ENCODE data around the gene IQSEC1. TPM values are rescaled to one million over a fixed set of nuclear protein-coding genes. Genes with fewer than 3 reads are reported as not detected.

IQSEC1 gene
- total and polyA plus RNA-seq, 7 donors, result 2.5 to 39.1 (median 23.9) TPM

DNA sequence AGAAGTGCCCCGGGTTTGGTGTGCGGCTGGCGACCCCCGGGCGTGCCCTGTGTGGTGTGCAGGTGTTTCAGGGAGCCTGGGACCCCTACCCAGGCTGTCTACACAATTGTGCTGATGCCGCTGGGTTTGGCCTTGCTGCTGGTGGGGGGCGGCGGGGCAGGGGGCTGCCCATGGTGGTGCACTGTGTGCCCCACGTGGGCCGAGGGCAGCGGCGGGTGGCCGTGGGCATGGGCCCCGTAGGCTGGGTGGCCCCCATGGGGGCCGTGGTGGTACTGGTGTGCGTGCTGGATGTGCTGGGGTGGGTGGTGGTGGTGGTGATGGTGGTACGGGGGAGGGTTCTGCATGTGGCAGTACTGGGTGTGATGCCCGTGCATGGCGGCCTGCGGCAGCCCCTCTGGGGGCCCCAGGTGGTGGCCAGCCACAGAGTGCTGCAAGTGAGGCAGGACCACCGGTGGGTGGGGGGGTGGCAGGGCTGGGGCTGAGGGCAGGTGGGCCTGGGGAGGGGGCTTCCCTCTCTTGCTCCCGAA lies 172.3 kb downstream of the IQSEC1 start:
- no peak for DNase-seq
- WGBS, 2 donors, result 96 to 97% methylated on average over 22 of the region's 22 CpGs
- TF ChIP-seq POLR2AphosphoS5 (IDR thresholded peaks at IDR 0.05) (no peak), EP300 (IDR thresholded peaks at IDR 0.05) (no peak), POLR2A (IDR thresholded peaks at IDR 0.05) (no peak)
- TF ChIP-seq, protein P1, sequence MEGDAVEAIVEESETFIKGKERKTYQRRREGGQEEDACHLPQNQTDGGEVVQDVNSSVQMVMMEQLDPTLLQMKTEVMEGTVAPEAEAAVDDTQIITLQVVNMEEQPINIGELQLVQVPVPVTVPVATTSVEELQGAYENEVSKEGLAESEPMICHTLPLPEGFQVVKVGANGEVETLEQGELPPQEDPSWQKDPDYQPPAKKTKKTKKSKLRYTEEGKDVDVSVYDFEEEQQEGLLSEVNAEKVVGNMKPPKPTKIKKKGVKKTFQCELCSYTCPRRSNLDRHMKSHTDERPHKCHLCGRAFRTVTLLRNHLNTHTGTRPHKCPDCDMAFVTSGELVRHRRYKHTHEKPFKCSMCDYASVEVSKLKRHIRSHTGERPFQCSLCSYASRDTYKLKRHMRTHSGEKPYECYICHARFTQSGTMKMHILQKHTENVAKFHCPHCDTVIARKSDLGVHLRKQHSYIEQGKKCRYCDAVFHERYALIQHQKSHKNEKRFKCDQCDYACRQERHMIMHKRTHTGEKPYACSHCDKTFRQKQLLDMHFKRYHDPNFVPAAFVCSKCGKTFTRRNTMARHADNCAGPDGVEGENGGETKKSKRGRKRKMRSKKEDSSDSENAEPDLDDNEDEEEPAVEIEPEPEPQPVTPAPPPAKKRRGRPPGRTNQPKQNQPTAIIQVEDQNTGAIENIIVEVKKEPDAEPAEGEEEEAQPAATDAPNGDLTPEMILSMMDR (IDR thresholded peaks at IDR 0.05), result no peak
- H3K4me1 ChIP-seq, result no peaks in the 10 kb centered on the region
- peaks cover 24 to 65% (median 30%) of the 10 kb centered on the region in 4 donors for H3K36me3 ChIP-seq
- intact Hi-C loops (cut with DNase I), result no loop called here
- no peaks in the 10 kb centered on the region for H3K9me3 ChIP-seq
- H3K27me3 ChIP-seq, result no peaks in the 10 kb centered on the region
- no peak overlapping the region for H3K27ac ChIP-seq
- H3K4me3 ChIP-seq, result no peak overlapping the region

DNA sequence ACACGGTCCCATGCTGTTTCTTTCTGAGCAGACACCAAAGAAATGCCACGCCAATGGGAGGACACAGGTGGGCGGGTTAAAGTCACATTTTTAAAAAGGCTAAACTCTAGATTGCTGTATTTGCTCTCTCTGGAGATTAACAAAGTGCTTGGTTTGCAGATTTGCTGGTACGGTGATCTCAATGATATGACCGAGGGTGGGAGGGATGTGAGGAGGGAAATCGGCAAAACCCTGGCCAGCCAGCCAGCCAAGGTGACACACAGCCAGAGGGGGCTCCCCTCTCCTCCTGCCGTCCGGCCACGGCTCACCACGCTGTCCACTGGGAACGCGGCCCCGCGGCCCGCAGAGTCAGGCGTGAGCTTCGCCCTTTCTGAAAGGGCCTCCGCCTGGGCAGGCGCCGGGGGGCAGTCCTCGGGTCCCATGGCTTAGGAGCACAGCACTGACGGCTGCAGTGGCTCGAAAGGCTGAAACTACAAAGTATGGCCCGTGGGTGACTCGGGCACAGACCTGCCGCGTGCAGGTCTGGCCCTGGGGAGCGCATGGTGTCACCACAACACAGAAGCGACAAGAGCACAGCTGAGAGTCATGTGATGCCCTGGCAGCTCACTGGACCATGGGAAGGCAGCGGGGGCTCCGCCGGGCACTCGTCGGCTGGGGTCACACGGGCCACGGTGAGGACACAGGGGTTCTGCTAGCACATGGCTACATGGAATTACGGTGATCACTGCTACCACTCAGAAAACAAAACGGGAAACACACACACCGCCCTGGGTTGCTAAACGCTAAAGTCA lies 174.1 kb downstream of the IQSEC1 start:
- H3K36me3 ChIP-seq, result peaks cover 18 to 48% (median 20%) of the 10 kb centered on the region in 4 donors
- no peaks in the 10 kb centered on the region for H3K27me3 ChIP-seq
- TF ChIP-seq EP300 (IDR thresholded peaks at IDR 0.05), result no peak
- TF ChIP-seq POLR2AphosphoS5 (IDR thresholded peaks at IDR 0.05), result no peak
- TF ChIP-seq POLR2A (IDR thresholded peaks at IDR 0.05), result no peak
- TF ChIP-seq, protein P1 (IDR thresholded peaks at IDR 0.05), result no peak
- WGBS, 2 donors, result 94 to 95% methylated on average over 40 of the region's 40 CpGs
- no peak overlapping the region for H3K4me3 ChIP-seq
- intact Hi-C loops (cut with DNase I), result loop anchor here (5.0 kb wide), 1 partner anchor 42 kb away; no protein-coding TSS in a partner anchor
- no peak overlapping the region for H3K27ac ChIP-seq
- DNase-seq, result no peak
- no peaks in the 10 kb centered on the region for H3K9me3 ChIP-seq
- H3K4me1 ChIP-seq, result peaks cover 0 to 7% (median 2%) of the 10 kb centered on the region in 4 donors

DNA sequence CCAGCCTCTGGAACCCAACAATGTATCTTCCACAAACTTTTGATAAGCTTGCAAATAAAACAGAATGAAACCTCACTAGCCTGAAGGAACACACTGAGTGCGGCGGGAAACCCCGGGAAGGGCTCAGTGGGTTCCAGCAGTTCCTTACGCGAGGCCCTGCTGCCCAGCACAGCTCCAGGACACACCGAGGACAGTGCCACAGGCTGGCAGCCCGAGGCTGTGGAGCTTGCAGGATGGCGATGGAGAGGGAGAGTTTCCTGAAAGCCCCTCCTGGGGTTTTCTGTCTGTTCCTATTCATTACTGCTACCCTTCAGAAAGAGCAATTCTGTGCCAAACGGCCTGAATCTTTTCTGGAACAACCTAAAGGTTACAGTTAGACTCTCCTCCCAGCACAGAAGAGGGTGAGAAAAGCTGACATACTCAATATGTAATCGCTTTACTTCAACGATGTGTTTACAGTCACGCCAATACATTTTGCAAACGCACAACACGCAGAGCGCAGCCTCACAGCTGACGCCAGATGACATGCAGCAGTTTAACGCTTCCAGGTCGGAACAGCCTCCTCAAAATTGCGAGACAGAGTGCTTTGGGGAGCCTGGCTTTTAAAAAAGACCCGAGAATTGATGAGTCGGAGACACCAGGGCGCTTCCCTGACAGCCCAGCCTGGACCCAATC lies 174.8 kb downstream of the IQSEC1 start:
- no peak for DNase-seq
- H3K9me3 ChIP-seq, result no peaks in the 10 kb centered on the region
- no peak overlapping the region for H3K4me3 ChIP-seq
- H3K27me3 ChIP-seq, result no peaks in the 10 kb centered on the region
- 89 to 92% methylated on average over 22 of the region's 22 CpGs for WGBS, 2 donors
- H3K27ac ChIP-seq, result no peak overlapping the region
- peaks cover 0 to 13% (median 2%) of the 10 kb centered on the region in 4 donors for H3K4me1 ChIP-seq
- intact Hi-C loops (cut with DNase I), result loop anchor here (5.0 kb wide), 1 partner anchor 41 kb away; no protein-coding TSS in a partner anchor
- H3K36me3 ChIP-seq, result peaks cover 15 to 43% (median 20%) of the 10 kb centered on the region in 4 donors
- TF ChIP-seq, protein P1 (IDR thresholded peaks at IDR 0.05), result no peak
- TF ChIP-seq POLR2A (IDR thresholded peaks at IDR 0.05) (no peak), POLR2AphosphoS5 (IDR thresholded peaks at IDR 0.05) (no peak)

DNA sequence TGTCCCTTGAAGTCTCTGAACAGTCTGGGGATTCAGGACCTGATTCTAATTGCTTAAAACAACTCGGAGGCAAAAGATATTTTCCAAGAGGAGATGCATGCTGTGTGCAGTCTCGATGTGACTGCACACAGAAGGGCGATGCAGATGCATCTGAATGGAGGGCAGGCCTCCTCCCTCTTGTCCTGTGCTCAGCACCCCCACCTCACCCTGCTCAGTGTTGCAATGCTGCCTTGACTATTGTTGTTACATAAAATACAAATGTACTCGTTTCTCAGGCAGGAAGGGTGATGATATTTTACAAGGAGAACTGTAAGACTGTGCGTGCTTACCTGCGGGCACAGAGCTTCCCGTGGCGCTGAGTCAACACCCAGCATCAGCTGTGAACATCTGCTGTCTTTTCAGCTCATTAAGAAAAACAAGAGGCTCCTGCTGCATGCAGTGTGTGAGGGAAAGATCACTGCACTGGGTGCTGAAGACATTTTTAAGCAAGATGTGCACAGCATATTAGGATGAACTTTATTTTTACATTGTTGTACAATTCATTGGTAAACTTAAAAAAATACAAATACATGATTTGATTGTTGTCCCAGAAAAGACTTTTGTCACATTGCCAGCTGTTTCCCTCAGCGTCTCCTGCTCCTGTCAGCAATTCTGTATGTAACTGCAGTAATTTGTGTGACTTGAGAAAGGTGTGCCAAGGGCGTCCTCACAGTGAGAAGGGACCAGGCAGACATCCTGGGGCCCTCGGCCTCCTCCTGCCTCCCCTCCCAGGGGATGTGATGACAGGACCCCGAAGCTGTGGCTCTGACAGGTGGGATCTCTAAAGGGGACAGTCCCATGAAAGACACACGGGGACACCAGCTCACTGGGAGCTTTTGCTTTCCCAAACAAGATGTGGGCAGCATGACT lies 175.6 kb downstream of the IQSEC1 start:
- intact Hi-C loops (cut with DNase I), result loop anchor here (5.0 kb wide), 1 partner anchor 40 kb away; no protein-coding TSS in a partner anchor
- peaks cover 12 to 35% (median 20%) of the 10 kb centered on the region in 4 donors for H3K36me3 ChIP-seq
- TF ChIP-seq, protein P1 (IDR thresholded peaks at IDR 0.05), result no peak
- TF ChIP-seq POLR2A (IDR thresholded peaks at IDR 0.05) (no peak), EP300 (IDR thresholded peaks at IDR 0.05) (no peak), POLR2AphosphoS5 (IDR thresholded peaks at IDR 0.05) (no peak)
- no peak for DNase-seq
- H3K4me1 ChIP-seq, result peaks cover 0 to 13% (median 2%) of the 10 kb centered on the region in 4 donors
- no peak overlapping the region for H3K4me3 ChIP-seq
- no peaks in the 10 kb centered on the region for H3K9me3 ChIP-seq
- 63 to 73% methylated on average over 13 of the region's 13 CpGs for WGBS, 2 donors
- H3K27me3 ChIP-seq, result no peaks in the 10 kb centered on the region
- no peak overlapping the region for H3K27ac ChIP-seq

Measured in sigmoid colon (tissue), 7 donors.